GM13977 (cell line): ENCODE results near the gene MN1.

ENCODE experiments used
- DNase-seq: peaks from one replicate; pipeline ENCODE4 v3.0.0; 2012; ENCODE audit warnings: low spot score
- in situ Hi-C: fragments of 300-500 bp; cut with MboI; formaldehyde crosslinking; loops from one replicate; pipeline ENCODE4 v1.12.0; 2022; ENCODE audit warnings: low sequenced_read_pairs, low pct_unique_long_range_greater_than_20kb, mixed read lengths, inconsistent platforms; ENCODE audit not compliant: unreplicated experiment
- TF ChIP-seq, protein P1 (sequence below): IDR thresholded peaks from 2 replicates; pipeline ENCODE4 v1.5.1; 2012; ENCODE audit warnings: mild to moderate bottlenecking, control low read depth; ENCODE audit not compliant: insufficient read depth; ENCODE audit errors: extremely low read depth, missing control alignments

MN1 gene

DNA sequence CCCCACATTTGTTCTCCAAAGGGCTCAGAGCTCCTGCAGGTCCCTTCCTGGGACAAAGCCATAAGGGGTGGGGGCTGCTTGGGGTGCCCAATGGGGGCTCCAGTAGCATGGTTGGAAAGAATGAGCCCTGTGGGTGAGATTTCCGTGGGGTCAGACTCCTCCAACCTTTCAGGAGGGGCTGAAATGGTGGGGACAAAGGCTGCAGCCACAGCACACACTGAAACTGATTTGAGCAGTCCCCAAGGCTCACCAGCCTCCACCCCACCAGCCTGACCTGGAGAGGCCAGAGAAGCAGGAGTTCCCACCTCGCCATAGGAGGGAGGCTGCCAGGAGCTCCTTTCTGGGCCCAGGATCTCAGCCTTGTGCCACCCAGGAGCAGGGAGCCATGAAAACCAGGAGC, 69.2 kb downstream of the MN1 start:
- in situ Hi-C loops: no loop called here
- DNase-seq: no peak
- TF ChIP-seq, protein P1, sequence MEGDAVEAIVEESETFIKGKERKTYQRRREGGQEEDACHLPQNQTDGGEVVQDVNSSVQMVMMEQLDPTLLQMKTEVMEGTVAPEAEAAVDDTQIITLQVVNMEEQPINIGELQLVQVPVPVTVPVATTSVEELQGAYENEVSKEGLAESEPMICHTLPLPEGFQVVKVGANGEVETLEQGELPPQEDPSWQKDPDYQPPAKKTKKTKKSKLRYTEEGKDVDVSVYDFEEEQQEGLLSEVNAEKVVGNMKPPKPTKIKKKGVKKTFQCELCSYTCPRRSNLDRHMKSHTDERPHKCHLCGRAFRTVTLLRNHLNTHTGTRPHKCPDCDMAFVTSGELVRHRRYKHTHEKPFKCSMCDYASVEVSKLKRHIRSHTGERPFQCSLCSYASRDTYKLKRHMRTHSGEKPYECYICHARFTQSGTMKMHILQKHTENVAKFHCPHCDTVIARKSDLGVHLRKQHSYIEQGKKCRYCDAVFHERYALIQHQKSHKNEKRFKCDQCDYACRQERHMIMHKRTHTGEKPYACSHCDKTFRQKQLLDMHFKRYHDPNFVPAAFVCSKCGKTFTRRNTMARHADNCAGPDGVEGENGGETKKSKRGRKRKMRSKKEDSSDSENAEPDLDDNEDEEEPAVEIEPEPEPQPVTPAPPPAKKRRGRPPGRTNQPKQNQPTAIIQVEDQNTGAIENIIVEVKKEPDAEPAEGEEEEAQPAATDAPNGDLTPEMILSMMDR: no peak

DNA sequence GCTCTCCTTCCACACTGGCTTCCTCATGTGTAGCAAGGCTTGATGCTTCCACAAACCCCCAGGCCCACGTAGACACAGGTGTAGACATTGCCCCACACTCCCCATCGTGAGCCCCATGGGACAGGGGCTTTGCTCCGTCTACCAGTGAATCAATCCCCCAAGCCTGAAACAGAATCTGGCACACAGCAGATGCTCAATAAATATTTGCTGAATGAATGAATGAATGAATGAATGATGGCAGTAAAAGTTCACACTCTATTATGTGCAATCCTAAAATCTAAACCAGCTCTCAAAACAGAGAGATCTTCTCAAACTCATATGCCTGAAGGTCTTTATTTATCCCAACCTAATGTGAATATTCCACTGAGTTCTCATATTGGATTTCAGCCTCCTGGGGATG, 69.9 kb downstream of the MN1 start:
- in situ Hi-C loops: no loop called here

DNA sequence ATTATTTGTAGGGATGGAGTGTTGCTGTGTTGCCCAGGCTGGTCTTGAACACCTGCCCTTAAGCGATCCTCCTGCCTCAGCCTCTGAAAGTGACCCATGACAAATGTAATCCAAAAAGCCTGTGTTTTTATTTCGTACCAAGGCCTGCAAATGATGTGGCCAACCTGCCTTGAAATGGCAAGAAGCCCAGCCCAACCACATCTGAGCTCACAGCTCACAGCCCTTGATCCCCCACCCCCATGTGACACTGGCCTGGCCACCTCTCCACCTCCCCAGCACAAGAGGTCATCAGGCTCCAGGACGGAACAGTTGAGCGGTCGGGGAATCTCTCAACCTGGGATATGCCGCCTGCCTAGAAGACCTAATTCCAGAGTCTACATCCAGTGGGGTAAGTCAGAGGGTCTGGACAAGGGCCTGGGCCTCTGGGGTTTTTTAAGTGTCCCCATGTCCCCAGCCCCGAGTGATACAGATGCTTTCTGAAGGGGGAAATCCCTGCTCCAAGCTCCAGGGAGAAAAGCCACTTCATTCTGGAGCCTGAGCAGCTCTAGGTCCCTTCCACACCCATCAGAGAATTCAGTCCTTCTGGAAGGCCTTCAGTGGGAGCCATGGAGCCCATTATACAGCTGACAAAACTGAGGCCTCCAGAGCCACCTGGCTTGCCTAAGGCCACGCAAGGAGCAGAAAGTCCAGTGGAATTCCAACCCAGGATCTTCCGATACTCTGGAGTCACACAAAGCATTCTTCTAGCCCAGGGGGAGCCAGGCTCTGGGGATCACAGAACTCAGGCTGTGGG, 70.7 kb downstream of the MN1 start:
- no peak for DNase-seq
- TF ChIP-seq, protein P1: no peak
- in situ Hi-C loops: no loop called here

More for the DNA sequence above, 69.9 kb downstream of the MN1 start:
- TF ChIP-seq, protein P1: no peak
- DNase-seq: no peak

DNA sequence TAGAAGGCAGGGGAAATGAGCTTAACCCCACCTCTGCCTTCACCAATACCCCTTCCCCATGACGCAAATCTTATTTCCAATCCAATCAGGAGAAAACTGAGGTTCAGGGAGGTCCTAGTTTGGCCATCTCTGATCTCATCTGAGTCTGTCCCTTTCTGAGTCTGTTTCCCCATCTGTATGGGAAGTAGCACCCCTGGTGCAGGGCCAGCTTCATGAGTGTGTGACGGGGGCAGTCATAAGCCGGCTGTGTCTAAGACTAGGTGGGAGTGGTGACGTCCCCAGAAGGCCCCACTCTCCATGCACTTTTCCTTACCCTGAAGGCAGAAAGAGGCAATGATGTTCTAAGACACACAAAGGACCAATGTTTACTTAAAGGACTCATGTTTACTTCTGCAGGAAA, 72.3 kb downstream of the MN1 start:
- in situ Hi-C loops: no loop called here
- TF ChIP-seq, protein P1: no peak
- no peak for DNase-seq

DNA sequence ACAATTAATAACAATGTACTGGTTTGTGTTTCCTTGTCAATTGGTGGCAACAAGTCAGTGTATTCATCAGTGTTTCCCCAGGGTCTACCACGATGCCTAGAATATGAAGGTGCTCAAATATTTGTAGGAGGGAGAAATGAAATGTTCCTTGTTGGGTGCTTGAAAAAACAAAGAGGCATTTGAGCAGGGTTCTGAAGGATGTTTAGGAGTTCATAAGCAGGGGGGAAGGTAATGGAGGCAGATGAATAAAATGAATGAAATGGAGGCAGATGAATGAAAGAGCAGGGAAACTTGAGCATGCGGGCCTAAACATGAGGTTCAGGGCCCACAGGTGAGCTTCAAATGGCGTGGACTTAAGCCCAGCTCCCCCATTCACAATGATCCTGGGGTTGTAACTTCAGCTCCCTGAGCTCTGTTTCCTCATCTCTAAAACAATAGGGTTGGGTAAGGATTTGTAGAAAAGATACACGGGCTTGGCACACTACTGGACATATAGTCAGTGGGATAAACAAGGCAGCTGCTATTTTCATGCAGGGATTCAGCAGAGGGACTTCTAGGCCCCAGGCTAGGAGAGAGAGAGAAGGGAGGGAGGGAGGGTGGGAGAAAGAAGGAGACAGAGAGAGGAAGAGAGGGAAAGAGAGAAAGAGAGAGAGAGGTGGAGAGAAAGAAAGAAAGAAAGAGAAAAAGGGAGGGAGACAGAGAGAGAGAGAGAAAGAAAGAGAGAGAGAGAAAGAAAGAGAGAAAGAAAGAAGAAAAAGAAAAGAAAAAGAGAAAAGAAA, 73.7 kb downstream of the MN1 start:
- in situ Hi-C loops: no loop called here
- DNase-seq: no peak
- TF ChIP-seq, protein P1: no peak

DNA sequence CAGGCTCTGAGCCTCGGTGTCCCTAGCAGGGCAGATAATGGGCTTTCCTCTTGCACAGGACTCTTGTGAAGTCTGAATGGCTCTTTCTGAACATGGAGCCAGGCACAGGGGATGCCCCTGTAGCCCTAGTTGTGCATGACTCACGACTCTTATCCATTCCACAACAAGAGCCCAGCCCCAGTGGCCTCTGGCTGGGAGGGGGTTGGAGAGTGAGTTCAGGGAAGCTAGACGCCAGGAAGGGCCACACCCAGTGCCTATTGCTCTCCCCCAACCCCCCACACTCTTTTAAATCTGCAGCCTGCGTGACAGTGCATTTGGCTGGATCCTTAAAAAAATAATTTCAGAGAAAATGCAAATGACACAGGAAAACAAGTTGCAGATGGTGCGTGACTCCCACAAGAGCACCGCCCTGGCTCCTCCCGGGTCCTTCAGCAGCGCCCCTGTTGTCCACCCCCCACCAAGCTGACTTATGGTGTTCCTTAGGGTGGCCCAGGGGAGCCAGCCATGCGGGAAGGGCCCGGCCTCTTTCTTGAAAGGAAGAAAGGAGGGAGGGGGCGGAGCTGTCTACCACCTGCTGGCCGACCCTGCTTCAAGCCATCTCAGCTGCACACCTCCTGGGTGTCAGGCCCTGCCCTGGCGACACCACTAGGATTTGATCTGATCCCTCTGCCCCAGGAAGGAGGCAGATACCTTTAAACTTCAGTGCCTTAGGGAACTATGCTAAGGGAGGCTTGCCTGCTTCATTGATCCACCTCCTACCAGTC, 74.7 kb downstream of the MN1 start:
- DNase-seq: no peak
- in situ Hi-C loops: no loop called here
- TF ChIP-seq, protein P1: no peak
